Cardiac ventricle fibroblast (primary cell): ENCODE results near the gene GABBR2. TPM values are rescaled to one million over a fixed set of nuclear protein-coding genes. Genes with fewer than 3 reads are reported as not detected.

Experiments used
- total RNA-seq: library from RNA; depleted of rRNA; stranded (reverse); fragments of >200 nt; gene quantifications from 2 replicates; pipeline ENCODE4 v1.2.3, GENCODE V29; 2015

Gene GABBR2
- not detected in 2 replicates for total RNA-seq

GRCh38 chr9:98708933-98709911 lies at the start of gene GABBR2:
GABBR2 (minus strand) TSS chr9:98708935; CDS start chr9:98708737, 198 bp downstream.

GRCh38 chr9:98255578-98256296 lies 453.0 kb downstream of the GABBR2 start, which contains the start of gene TBC1D2:
TBC1D2 (minus strand) TSS chr9:98255649; CDS start chr9:98255541, 108 bp downstream.

Other genes with a start within 250 kb of the GABBR2 start
- 12.9 and 18.7 TPM in 2 replicates for gene ANKS6, start 87.6 kb upstream of the GABBR2 start, total RNA-seq
- gene GALNT12, start 98.7 kb upstream of the GABBR2 start, total RNA-seq: 1.4 and 3.3 TPM in 2 replicates
- 6.4 and 6.9 TPM in 2 replicates for gene COL15A1, start 235.0 kb upstream of the GABBR2 start, total RNA-seq